ENCODE measurements around the gene RAP1A.
"Not testable (repeated sequence)": the region's sequence is repeated elsewhere in the genome, so short reads cannot be mapped to it uniquely, and the experiment has no call there.

RAP1A gene

DNA sequence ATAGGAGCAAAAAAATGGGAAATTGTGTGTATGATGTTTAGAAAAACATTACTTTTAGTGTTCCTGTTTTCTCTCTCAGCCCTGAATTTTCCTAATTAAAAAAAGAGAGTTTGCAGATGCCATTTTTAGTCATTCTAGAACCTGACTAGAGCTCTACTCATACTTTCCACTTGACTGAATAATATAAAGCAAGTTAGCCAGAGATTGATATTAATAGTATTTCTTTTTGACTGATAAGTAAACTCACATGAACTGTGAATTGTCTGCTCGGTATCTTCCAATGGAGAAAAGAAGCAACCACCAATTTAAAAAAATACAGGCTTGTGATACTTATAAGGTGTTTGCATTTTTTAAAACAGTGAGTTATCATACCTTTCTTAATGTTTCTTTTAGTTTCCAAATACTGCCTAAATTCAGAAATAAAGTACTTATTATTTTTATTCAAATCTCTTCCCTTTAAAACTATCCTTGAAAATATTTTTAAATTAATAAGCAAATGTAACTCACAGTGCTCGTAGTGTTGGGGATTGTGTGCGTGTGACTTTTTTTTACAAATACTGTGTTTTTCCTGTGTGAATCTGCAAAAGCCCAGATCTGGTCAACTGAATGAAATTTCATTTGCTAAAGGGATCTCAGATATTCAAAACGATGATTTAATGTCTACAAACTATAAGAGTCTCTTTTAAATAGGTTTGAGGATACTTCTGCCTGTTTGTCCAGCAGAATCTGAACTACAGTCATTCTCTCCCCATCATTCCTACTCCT is 9.8 kb downstream of the RAP1A start:
- no peak for DNase-seq (ENCODE audit: low read depth in 1 of 2, low spot score in 1 of 2)

- DNase-seq (ENCODE audit: low read depth in 1 of 2, low spot score in 1 of 2): no peak
These were observed 11.0 kb downstream of the RAP1A start for GRCh38 chr1:111630567-111630966.

DNA sequence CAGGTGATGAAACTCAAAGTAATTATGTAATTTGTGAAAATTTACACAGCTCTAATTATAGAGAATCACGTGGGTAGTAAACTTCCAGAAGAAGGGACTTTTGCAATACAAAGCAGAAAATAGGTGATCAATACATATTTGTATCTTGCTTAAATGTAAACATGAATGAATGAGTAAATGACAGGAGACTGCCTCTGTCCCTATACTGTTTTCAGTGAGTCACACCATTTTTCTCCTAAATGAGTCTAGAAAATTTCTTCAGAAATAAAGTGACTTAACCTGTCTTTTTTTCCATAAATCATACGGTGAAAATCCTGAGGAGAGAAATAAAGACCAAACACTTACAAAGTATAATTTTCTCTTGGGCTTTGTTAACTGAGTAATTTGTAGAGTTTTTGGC is 11.9 kb downstream of the RAP1A start:
- DNase-seq (ENCODE audit: low read depth in 1 of 2, low spot score in 1 of 2): no peak

- DNase-seq (ENCODE audit: low read depth in 1 of 2, low spot score in 1 of 2): not testable (repeated sequence)
These were observed 13.2 kb downstream of the RAP1A start for GRCh38 chr1:111632771-111633170.

DNA sequence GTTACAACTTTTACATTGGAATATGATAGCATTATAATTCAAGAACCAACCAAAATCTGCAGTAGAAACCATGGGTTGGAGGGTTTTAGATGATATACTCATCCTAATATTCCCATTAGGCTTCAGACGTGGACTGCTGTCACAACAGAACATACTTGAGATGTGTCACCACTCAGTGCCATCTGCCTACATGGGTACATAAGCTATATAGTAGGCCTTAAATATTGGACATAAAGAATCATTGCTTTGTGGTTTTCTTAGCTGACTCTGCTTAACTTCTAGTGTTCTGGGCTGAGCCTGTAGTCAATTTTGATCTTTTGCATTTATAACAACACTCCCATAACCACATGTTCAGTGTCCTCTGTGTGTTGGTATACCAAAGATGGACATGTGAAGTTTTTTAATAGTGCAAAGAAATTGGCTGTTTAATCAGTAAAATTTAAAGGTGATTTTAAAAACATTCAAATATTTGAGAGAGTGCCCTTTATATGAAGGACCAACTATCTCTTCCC is 14.2 kb downstream of the RAP1A start:
- DNase-seq (ENCODE audit: low read depth in 1 of 2, low spot score in 1 of 2): no peak

GRCh38 chr1:111635324-111636009 is 15.9 kb downstream of the RAP1A start:
- DNase-seq (ENCODE audit: low read depth in 1 of 2, low spot score in 1 of 2): no peak

GRCh38 chr1:111638320-111638719 is 18.7 kb downstream of the RAP1A start:
- no peak for DNase-seq (ENCODE audit: low read depth in 1 of 2, low spot score in 1 of 2)

GRCh38 chr1:111639602-111640198 is 20.1 kb downstream of the RAP1A start:
- no peak for DNase-seq (ENCODE audit: low read depth in 1 of 2, low spot score in 1 of 2)

GRCh38 chr1:111643097-111643496 is 23.5 kb downstream of the RAP1A start:
- DNase-seq (ENCODE audit: low read depth in 1 of 2, low spot score in 1 of 2): no peak

GRCh38 chr1:111643696-111644095 is 24.1 kb downstream of the RAP1A start:
- DNase-seq (ENCODE audit: low read depth in 1 of 2, low spot score in 1 of 2): no peak

GRCh38 chr1:111644506-111644905 is 24.9 kb downstream of the RAP1A start:
- no peak for DNase-seq (ENCODE audit: low read depth in 1 of 2, low spot score in 1 of 2)

DNA sequence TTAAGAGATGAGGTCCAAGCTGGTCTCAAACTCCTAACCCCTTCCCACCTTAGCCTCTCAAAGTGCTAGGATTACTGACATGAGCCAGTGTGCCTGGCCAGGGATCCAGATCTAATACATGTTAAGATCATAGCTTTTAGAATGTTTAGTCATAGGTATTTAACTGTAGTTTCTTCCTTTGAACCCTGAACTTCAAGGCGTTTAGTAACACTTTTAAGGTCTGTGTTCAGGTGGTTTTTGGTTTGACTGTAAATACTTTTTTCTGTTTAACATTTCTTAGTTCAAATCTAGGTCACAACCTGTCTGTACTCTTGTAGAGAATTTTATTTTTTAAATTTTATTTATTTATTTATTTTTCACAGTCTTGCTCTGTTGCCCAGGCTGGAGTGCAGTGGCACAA is 28.1 kb downstream of the RAP1A start:
- no peak for DNase-seq (ENCODE audit: low read depth in 1 of 2, low spot score in 1 of 2)

DNA sequence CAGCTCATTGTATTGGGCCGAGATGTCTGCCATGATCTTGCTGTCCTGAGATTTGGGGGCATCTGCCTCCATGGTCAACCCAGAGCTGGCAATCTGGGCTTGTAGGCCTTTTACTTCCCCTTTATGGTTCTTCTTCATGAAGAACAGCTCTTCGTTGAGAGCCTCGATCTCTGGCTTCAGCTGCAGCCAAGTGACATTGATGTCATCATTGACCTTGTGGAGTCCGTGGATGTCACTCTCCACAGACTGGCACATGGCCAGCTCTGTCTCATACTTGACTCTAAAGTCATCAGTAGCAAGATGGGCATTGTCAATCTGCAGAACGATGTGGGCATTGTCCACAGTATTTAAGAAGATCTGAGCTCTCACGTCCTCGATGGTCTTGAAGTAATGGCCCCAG is 29.2 kb downstream of the RAP1A start:
- DNase-seq (ENCODE audit: low read depth in 1 of 2, low spot score in 1 of 2): no peak

DNA sequence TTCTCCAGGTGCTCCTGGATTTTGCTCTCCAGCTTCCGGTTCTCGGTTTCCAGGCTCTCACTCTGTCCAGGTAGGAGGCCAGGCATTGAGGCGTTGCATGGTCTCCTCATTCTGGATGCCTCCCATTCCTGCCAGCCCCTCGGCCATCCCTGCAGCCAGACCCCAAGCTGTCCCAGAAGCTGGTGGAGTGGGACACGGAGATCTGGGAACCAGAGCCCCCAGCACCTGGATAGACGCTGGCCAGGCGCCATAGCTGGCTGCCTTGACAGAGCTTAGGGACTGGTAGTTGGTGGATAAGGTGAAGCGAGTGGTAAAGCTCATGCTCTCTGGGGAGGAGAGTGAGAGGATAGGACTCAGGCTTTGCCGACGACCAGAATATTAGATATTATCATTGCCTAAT is 29.6 kb downstream of the RAP1A start:
- DNase-seq (ENCODE audit: low read depth in 1 of 2, low spot score in 1 of 2): no peak

GRCh38 chr1:111649648-111650047 is 30.1 kb downstream of the RAP1A start:
- DNase-seq (ENCODE audit: low read depth in 1 of 2, low spot score in 1 of 2): no peak

GRCh38 chr1:111653709-111654108 is 34.1 kb downstream of the RAP1A start:
- no peak for DNase-seq (ENCODE audit: low read depth in 1 of 2, low spot score in 1 of 2)

DNA sequence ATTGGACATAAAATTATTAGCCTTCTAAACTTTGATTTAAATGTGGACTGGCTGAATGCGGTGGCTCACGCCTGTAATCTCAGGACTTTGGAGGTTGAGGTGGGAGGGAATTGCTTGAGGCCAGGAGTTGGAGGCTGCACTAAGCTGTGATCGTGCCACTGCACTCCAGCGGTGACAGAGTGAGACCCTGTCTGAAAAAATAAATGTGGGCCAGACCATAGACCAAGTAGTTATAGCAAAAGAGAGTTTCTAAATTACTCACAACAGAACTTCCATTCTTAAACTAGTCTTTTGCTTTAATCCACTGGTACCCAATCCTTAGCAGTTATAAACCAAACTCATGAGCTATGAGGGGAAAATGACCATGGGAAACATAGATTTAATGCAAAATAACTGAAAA is 35.2 kb downstream of the RAP1A start:
- DNase-seq (ENCODE audit: low read depth in 1 of 2, low spot score in 1 of 2): no peak

GRCh38 chr1:111656086-111657017 is 36.8 kb downstream of the RAP1A start:
- no peak for DNase-seq (ENCODE audit: low read depth in 1 of 2, low spot score in 1 of 2)

GRCh38 chr1:111658622-111659021 is 39.0 kb downstream of the RAP1A start:
- DNase-seq (ENCODE audit: low read depth in 1 of 2, low spot score in 1 of 2): no peak

DNA sequence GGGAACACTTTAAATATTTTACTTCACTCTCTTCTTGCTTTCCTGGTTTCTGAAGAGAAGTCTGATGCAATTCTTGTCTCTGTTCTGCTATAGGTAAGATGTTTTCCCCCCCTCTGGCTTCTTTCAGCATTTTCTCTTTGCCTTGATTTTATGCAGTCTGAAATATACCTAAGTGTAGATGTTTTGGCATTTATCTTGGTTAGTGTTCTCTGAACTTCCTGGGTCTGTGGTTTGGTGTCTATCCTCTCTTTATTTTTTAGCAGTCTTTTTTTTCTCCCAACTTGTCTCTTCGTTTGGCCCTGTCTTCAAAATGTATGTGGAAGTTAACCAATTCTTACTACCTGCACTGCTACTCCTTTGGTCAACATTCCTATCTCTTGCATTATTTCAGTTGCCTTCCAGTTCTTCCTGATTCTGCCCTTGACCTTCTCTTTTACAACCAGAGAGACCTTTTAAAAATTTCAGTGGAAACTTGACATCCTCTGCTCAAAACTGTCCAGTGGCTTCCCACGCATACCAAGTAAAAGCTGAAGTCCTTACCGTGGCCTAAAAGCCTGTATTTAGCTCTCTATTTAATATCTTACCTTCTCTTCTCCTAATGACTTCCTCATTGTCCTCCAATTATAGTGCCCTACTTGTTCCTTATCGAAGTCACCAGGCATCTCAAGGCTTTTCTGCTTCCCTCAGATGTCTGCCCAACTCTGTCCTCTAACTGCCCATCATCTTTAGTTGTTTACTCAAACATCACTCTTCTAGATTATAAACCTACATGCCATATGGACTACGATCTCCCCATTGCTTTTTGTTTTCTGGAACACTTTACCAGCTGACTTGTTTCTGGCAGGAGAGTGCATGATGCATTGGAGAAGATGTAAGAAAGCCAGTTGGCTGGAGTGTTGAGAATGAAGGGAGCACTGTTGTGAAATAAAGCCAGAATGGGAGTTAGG is 40.9 kb downstream of the RAP1A start:
- no peak for DNase-seq (ENCODE audit: low read depth in 1 of 2, low spot score in 1 of 2)
